ENCODE data around the gene F2RL1.
"Not testable (repeated sequence)": the region's sequence is repeated elsewhere in the genome, so short reads cannot be mapped to it uniquely, and the experiment has no call there.

Gene F2RL1

DNA sequence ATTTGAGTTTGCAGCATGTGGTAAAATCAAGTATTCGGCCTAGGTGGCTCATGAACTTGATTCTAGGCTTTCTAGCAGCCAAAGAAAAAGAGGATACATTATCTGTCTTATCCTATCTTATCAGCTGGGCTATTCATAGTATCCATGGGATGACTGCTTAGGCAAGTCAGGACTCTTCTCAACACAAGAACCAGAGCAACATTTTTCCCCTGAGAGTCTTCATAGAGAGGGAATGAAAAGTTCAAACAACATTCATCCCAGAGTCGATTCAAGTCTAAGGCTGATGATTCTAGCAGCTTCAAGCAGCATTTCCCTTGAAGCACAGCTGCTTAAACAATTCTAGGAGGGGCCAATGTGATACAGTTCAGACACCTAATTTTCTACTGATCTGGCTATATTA is 33.9 kb downstream of the F2RL1 start:
- DNase-seq = no peak

GRCh38 chr5:76853741-76854140 is 34.9 kb downstream of the F2RL1 start:
- DNase-seq = not testable (repeated sequence)

DNA sequence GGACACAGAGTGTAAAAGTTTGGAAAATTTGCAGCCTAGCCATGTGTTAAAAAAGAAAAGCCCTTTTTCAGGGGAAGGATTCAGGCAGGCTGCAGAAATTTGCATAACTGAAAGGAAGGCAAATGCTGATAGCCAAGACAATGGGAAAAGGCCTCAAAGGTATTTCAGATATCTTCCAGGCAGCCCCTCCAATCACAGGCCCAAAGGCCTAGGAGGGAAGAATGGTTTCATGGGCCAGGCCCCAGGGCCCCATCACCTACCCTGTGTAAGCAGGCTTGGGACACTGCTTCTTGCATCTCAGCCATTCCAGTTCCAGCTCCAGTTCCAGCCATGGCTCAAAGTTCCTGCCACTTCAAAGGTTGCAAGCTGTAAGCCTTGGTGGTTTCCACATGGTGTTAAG is 35.8 kb downstream of the F2RL1 start:
- no peak for DNase-seq

- DNase-seq = not testable (repeated sequence)
Measured at GRCh38 chr5:76855501-76855900, 36.7 kb downstream of the F2RL1 start.

DNA sequence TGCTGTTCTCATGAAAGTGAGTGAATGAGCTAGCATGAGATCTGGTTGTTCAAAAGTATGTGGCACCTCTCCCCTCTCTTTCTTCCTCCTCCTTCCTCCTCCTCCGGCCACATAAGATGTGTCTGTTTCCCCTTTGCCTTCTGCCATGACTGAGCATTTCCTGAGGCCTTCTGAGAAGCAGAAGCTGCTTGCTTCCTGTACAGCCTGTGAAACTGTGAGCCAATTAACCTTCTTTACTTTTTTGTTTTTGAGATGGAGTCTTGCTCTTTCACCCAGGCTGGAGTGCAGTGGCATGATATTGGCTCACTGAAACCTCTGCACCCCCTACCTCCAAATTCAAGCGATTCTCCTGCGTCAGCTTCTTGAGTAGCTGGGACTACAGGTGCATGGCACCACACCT is 37.1 kb downstream of the F2RL1 start:
- DNase-seq = no peak

DNA sequence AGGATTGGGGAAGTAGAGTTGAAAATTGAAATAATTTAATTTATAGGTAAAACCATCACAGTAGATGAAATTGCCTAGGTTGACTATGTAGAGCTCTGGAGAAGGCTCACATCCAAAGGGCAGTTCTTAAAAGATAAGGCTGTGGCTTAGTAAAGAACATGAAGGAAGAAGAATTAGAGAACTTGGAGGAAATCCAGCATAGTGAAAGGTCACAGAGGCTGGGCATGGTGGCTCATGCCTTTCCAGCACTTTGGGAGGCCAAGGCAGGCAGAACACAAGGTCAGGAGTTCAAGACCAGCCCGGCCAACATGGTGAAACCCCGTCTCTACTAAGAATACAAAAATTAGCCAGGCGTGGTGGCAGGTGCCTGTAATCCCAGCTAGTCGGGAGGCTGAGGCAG is 38.0 kb downstream of the F2RL1 start:
- not testable (repeated sequence) for DNase-seq

- DNase-seq = no peak
Measured at GRCh38 chr5:76859591-76860247, 40.9 kb downstream of the F2RL1 start.

DNA sequence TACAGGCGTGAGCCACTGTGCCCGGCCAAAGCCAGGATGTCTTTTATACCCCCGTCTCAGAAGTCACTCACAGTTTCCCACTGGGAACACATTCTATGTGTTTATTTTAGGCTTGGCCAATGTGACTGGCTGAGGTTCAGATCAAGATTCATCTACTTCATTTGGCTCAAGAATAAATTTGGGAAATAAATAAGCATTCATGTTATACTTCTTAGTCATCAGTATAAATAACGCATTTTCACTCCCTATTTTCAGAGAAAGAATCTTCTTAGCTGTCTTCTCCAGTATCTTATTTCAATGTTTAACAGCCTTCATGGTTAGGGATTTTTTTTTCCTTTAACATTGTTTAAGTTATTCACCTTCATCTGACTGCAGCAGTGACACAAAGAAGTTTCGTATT is 42.8 kb downstream of the F2RL1 start:
- no peak for DNase-seq

DNA sequence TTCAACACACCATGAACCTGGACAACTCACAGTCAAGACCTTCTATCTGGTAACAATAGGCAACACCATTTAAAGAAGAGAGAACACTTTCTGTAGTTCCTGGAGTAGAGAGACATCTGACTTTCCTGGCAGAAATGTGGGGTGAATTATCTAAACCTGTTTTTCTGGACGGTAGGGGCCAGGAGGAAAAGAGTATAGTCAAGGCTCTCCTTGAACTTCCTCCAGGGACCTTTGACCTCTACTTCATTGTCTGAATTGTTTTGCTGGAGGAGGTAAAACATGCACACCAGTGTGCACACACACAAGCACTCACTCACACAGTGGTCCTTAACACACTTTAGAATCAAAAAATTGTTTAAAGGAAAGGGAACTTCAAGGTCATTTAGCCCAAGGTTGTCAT is 44.2 kb downstream of the F2RL1 start:
- no peak for DNase-seq

GRCh38 chr5:76866503-76866902 is 47.7 kb downstream of the F2RL1 start:
- DNase-seq = no peak

GRCh38 chr5:76867038-76867437 is 48.2 kb downstream of the F2RL1 start:
- no peak for DNase-seq

DNA sequence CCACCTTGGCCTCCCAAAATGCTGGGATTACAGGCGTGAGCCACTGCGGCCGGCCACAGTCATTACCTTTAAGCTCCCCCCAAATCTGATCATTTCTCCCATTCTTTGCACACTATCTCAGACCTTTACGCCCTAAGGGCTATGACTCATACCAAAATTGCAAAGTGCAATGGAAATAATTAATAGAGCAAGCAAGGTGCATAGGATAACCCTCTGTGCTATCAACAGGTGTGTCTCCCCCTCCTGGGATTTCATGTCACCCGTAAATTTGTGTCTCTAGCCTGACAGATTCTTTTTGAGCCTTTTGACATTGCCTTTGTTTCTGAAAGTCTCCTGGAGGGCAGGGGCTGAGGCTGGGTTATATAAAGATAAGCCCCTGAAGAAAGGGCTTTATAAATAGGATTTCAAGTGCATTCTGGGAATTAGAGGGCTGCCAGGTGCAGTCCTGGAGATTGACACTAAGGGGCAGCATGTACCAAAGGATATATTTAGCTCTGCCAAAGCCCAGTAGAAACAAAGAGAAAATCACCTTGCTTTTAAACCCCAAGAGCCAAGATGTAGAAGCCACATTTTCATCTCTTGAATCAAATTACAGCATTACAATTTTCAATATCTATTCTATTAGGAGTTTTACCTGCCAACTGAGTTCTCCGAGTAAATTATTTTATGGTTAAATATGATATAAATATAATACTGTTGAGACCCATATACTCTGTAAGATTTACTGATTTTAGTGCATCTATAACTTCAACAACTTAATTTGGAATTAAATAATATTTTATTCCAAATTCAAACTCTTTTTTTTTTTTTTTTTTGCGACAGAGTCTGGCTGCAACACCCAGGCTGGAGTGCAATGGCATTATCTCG is 49.2 kb downstream of the F2RL1 start:
- peak; percentile 55 for DNase-seq

DNA sequence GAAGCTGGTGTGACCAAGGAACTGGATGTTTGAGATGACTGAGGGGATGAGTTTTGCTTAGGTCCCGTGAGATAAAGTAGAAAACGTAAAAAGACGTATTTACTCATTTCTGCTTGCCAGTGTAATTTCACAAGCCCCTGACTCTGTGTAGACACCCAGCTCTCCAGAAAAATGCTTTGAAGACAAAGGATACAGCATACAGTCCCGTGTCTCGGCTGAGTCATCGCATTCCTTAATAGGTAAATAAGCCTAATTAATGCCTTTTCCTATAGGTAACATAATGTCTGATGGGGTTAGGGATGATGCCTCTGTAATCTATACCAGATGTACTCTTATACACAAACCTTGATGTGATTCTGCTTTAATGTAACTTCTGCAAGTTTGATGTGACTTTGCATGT is 51.2 kb downstream of the F2RL1 start:
- DNase-seq = no peak

DNA sequence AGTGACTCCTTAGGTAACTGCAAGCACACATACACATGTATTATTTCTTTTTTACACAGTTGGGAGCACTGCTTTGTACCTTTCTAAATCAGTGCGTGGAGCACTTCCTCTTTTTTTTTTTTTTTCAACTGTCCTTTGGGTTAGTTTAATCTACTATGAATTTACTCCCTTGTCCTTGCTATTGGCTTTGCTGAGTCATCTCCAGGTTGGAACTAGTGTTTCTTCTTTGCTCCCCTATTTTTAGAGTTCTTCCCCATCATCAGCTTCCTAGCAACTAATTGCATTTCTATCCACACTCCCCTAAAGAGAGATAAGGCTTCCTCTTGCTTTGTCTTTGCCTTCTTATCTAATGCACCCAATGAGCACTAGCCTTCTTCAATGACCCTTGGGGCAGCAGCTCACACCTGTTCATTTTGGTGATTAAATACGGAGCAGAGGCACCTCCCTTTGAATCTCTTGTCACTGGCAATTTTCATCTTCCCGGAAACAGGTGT is 55.3 kb downstream of the F2RL1 start:
- DNase-seq = no peak
